ENCODE measurements around the gene PCDH9.

- TF ChIP-seq CTCF (IDR thresholded peaks at IDR 0.05) (no peak), POLR2A (IDR thresholded peaks at IDR 0.05) (no peak)
Observed at GRCh38 chr13:66635526-66635925, 594.6 kb downstream of the PCDH9 start.

Measured in Peyer's patch (tissue), 4 donors.